ACC112 (cell line): Measurements from ENCODE around the gene MEF2B.
"Not testable (repeated sequence)": the region's sequence is repeated elsewhere in the genome, so short reads cannot be mapped to it uniquely, and the experiment has no call there.

ENCODE experiments used
- H2AFZ ChIP-seq: fragments of 200-600 bp; sonication (generic); one replicate; pipeline ENCODE4 v1.6.0; 2017; ENCODE audit warnings: antibody characterized with exemption, low read length; ENCODE audit not compliant: unreplicated experiment
- H3K27ac ChIP-seq: fragments of 200-600 bp; sonication (generic); 2 replicates; pipeline ENCODE4 v1.5.1; 2014; ENCODE audit warnings: low read depth, mild to moderate bottlenecking, antibody characterized with exemption, low read length, moderate library complexity
- H3K27me3 ChIP-seq: fragments of 200-600 bp; sonication (generic); 2 replicates; pipeline ENCODE4 v1.6.1; 2014; ENCODE audit warnings: mild to moderate bottlenecking, antibody characterized with exemption, low read length, moderate library complexity, mixed read lengths; ENCODE audit not compliant: insufficient read depth
- H3K36me3 ChIP-seq: fragments of 200-600 bp; sonication (generic); 2 replicates; pipeline ENCODE4 v1.6.1; 2016; ENCODE audit warnings: mild to moderate bottlenecking, antibody characterized with exemption, low read length, moderate library complexity, mixed read lengths; ENCODE audit not compliant: insufficient read depth
- H3K4me1 ChIP-seq: fragments of 200-600 bp; sonication (generic); one replicate; pipeline ENCODE4 v1.6.1; 2016; ENCODE audit warnings: low read length, mixed read lengths; ENCODE audit not compliant: insufficient read depth, unreplicated experiment, control insufficient read depth
- H3K4me3 ChIP-seq: fragments of 200-600 bp; sonication (generic); 2 replicates; pipeline ENCODE4 v1.5.1; 2014; ENCODE audit warnings: mild to moderate bottlenecking, low read depth, low read length
- H3K79me2 ChIP-seq: fragments of 200-600 bp; sonication (generic); one replicate; pipeline ENCODE4 v1.6.0; 2016; ENCODE audit warnings: low read length; ENCODE audit not compliant: control insufficient read depth, unreplicated experiment, insufficient read depth

The MEF2B gene

DNA sequence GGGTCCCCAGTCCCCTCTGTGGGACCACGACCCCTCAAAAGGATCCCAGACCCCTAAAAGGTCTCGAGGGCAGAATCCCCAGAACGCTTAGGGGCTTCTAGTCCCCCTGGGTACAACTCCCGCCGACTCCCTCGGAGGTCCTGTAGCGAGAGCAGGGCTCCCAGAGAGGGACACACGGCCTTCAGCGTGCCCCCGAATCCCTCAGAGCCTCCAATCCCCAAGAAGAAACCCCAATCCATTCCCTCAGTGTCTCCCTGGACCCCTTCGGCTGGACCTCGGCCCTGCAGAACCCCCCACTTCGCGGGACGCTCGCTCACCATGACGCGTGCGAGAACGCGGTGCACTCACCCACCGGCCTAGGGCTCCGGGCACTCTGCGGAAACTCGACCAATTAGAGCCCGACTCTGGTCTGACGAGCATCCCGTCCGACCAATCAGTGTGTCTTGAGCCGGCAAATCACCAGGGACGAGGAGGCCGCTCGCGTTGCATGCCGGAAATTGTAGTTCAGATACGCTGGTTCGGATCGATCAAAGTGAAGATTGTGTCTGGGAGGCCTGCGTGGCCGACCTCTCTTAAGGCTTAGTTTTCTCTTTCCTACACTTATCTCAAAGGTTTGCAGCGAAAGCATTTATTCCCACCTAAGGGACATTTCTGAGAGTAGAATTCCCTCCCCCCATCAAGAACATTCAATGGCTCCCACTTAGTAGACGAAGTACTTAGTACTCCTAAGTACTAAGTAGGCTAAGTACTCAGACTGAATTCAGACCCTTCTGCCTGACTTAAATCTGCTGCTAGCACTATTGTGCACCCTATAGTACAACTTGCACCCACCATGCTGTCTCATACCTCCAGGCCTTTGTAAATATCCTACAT lies 31.7 kb downstream of the MEF2B start, which contains the start of gene TMEM161A:
TSS of gene TMEM161A (minus strand) at position 370 of the 873 bp plus-strand sequence. CDS start at position 320, 50 bp downstream.
- Histone ChIP-seq H3K36me3 (no peaks in the 10 kb centered on the region), H3K27ac (no peak within 1 kb of the TSS), H3K4me1 (peaks cover 4% of the 10 kb centered on the region), H3K79me2 (no peaks in the 10 kb centered on the region), H3K27me3 (no peaks in the 10 kb centered on the region), H2AFZ (peak within 1 kb of the TSS; percentile 93), H3K4me3 (peak within 1 kb of the TSS; percentile 98)

DNA sequence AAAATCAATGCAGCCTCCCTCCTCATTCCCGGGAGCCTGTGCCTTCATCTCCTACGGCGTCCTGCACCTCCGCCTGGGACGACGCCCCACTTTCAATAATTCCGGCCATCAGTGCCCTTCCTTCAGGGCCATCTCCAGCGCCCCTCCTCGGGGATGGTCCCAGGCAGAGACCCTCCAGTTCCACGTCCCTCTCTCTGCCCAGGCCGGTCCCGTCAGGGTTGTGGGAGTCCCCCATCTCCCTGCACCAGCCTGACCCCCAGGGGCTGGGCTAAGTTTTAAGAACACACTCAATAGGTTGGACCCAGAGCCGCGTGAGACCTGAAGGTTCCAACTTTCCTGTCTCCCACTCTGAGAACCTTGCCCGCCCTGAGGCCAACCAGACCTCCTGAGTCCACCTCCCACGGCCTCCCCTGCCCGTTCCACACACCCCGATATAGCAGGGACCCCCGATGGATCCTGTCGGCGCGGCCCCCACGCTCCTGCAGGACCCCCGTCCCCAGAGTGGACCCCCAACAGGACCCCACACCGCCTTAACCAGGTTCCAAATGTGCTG lies 32.4 kb downstream of the MEF2B start:
- H3K27ac ChIP-seq = no peak overlapping the region

DNA sequence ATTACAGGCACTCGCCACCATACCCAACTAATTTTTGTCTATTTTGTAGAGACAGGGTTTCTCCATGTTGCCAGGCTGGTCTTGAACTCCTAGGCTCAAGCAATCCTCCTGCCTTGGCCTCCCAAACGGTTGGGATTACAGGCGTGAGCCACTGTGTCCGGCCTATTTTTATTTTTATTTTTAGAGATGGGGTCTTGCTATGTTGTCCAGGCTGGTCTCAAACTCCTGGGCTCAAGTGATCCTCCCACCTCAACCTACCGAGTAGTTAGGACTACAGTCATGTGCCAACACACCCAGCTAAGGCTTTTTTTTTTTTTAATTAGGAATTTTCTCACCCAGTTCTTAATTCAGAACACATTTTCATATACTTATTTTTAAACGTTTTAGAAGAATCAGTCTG lies 34.4 kb downstream of the MEF2B start:
- not testable (repeated sequence) for H3K36me3 ChIP-seq, H3K27ac ChIP-seq, H3K27me3 ChIP-seq, H3K4me3 ChIP-seq, H2AFZ ChIP-seq, H3K4me1 ChIP-seq, H3K79me2 ChIP-seq

More for the DNA sequence above, 32.4 kb downstream of the MEF2B start:
- no peaks in the 10 kb centered on the region for H3K27me3 ChIP-seq
- H3K4me3 ChIP-seq = peak overlapping the region; percentile 98
- H3K36me3 ChIP-seq = no peaks in the 10 kb centered on the region
- peaks cover 4% of the 10 kb centered on the region for H3K4me1 ChIP-seq
- no peaks in the 10 kb centered on the region for H3K79me2 ChIP-seq
- peak overlapping the region; percentile 93 for H2AFZ ChIP-seq

DNA sequence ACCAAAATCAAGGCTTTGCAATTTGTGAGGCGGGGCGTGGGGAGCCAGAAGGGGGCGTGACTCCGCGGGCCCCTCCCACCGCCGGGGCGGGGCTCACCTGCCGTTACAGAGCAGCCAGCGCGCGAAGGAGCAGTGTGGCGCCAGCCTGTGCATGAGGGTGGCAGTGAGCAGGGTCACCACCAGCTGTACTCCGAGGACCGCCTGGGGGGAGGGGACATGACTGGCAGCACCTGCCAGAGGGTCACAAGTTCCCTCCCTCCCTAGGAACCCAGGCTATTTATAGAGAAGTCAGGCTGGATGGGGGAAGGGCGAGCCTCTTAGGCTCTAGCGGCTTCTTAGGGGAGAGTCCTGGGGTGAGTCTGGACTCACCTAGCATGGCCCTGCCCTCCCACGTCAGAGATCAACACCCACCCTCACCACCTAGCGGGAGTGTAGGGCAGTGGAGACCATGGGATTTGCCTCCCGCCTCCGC lies 35.3 kb downstream of the MEF2B start:
- no peaks in the 10 kb centered on the region; the same call in 1 of the 2 replicates for H3K36me3 ChIP-seq
- H3K27me3 ChIP-seq = no peaks in the 10 kb centered on the region
- H3K4me3 ChIP-seq = no peak overlapping the region
- no peak overlapping the region for H3K27ac ChIP-seq
- no peak overlapping the region for H2AFZ ChIP-seq
- H3K79me2 ChIP-seq = no peaks in the 10 kb centered on the region
- no peaks in the 10 kb centered on the region for H3K4me1 ChIP-seq

DNA sequence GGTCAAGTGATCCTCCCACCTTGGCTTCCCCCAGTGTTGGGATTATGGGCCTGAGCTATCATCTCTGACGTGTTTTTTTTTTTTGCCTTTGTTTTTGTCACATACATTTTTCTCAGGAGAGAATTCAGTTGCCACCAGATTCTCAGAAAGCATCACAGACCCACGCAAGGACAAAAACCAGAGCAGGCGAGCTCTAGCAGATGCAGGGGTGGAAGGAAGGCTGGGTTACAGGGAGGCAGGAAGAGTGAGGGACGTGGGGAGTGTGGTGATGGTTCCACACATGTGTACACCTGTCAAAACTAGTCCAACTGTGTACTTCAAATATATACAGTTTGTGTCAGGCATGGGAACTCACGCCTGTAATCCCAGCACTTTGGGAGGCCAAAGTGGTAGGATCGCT lies 36.1 kb downstream of the MEF2B start:
- Histone ChIP-seq H3K4me1 (no peaks in the 10 kb centered on the region), H3K27ac (no peak overlapping the region), H3K36me3 (no peaks in the 10 kb centered on the region; the same call in 1 of the 2 replicates)

DNA sequence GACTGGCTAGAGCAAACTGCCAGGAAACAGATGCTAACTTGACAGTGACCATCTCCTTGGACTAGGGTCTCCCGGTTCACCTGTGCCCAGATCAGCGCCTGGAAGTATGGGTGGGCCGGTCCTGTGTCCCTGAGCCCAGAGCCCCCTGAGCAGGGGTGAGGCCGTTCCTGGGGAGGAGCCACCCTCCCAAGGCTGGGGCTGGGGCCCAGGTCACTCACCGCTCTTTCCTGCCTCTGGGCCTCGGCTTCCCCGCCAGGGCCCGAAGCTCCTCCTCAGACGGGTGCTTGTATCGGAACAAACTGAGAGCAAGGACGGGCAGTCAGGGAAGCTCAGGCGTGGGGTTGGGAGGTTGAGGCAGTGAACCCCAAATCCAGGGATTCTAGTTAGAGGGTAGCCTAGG lies 37.2 kb downstream of the MEF2B start:
- no peak overlapping the region for H3K4me3 ChIP-seq
- H3K27ac ChIP-seq = no peak overlapping the region
- H3K79me2 ChIP-seq = no peaks in the 10 kb centered on the region

More for the DNA sequence above, 36.1 kb downstream of the MEF2B start:
- Histone ChIP-seq H3K4me3 (no peak overlapping the region), H2AFZ (no peak overlapping the region), H3K27me3 (no peaks in the 10 kb centered on the region), H3K79me2 (no peaks in the 10 kb centered on the region)

DNA sequence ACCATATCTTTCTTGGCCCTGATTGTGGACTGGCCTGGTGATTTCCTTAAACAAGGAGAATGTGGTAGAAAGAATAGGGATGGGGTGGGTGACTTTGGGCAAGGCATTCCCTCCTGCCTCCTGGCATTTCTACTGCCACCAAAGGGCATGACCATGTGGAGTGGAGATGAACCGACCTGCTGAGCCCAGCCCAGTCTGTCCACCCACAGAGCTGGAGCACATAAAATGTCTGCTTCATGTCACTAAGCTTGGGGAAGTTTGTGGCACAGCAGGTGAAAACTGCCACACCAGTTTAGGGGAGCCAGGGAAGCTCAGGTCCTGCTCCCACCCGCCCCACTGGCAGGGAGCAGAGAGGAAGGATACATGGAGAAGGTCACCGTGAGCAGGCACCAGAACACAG lies 38.1 kb downstream of the MEF2B start:
- H3K27me3 ChIP-seq = no peaks in the 10 kb centered on the region
- H3K4me1 ChIP-seq = no peaks in the 10 kb centered on the region
- no peaks in the 10 kb centered on the region; the same call in 1 of the 2 replicates for H3K36me3 ChIP-seq
- H3K27ac ChIP-seq = no peak overlapping the region
- H3K4me3 ChIP-seq = no peak overlapping the region
- H2AFZ ChIP-seq = no peak overlapping the region
- H3K79me2 ChIP-seq = no peaks in the 10 kb centered on the region

More for the DNA sequence above, 37.2 kb downstream of the MEF2B start:
- Histone ChIP-seq H2AFZ (no peak overlapping the region), H3K4me1 (no peaks in the 10 kb centered on the region), H3K27me3 (no peaks in the 10 kb centered on the region), H3K36me3 (no peaks in the 10 kb centered on the region; the same call in 1 of the 2 replicates)

DNA sequence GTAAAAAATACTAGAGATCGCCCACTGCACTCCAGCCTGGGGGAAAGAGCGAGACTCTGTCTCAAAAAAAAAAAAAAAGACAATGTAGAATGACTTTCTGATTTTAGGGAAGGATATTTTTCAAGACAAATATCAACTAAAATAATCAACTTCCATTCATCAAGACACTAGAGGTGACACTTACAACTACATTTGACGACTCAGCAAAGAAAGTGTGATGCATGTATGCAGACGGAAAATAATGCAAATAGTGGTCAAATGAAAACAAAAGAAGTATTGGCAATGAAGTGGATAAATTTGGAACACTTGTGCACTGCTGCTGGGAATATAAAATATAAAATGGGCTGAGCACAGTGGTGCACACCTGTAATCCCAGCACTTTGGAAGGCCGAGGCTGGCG lies 44.0 kb downstream of the MEF2B start:
- Histone ChIP-seq H3K79me2 (no peaks in the 10 kb centered on the region), H3K27ac (no peak overlapping the region), H3K36me3 (peaks cover 3% of the 10 kb centered on the region; the same call in 1 of the 2 replicates)

DNA sequence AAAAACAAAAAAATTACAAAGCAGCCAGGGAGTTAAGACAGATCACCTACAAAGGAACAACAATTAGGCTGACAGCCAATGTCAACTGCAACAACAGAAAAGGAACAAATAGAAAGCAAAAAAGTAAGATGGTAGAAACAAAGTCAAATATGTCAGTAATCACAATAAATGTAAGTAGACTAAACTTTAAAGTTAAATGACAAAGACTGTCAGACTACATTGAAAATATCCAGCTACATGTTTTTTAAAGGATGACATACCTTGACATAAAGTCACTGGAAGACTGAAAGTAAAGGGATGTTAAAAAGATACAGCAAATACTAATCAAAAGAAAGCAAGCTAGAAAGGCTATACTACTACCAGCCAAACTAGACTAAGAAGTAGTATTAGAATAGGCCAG lies 46.7 kb downstream of the MEF2B start:
- Histone ChIP-seq H3K36me3 (peaks cover 3% of the 10 kb centered on the region; the same call in 1 of the 2 replicates), H3K4me3 (no peak overlapping the region), H3K27ac (no peak overlapping the region), H3K79me2 (no peaks in the 10 kb centered on the region), H3K27me3 (no peaks in the 10 kb centered on the region), H3K4me1 (no peaks in the 10 kb centered on the region), H2AFZ (no peak overlapping the region)

More for the DNA sequence above, 44.0 kb downstream of the MEF2B start:
- H2AFZ ChIP-seq = no peak overlapping the region
- H3K4me1 ChIP-seq = no peaks in the 10 kb centered on the region
- no peaks in the 10 kb centered on the region for H3K27me3 ChIP-seq
- H3K4me3 ChIP-seq = no peak overlapping the region

DNA sequence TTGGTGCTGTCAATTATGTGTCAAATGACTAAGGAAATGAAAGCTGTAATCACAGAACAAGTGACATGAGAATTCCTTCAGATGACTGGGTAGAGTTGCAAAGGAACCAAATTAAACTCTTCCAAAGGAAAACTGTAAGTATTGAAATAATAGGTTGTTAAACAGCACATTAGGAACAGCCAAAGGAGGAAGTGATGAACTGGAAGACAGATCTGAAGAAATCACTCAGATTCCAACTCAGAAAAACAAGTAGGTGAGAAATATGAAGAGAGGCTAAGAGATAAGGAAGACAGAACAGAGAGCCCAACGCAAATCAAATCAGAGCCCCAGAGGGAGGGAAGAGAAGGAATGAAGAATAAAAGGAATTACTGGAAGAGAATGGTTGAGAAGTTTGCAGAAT lies 47.2 kb downstream of the MEF2B start:
- Histone ChIP-seq H3K4me1 (no peaks in the 10 kb centered on the region), H3K36me3 (peaks cover 3% of the 10 kb centered on the region; the same call in 1 of the 2 replicates), H2AFZ (no peak overlapping the region), H3K4me3 (no peak overlapping the region), H3K79me2 (no peaks in the 10 kb centered on the region), H3K27me3 (no peaks in the 10 kb centered on the region), H3K27ac (no peak overlapping the region)
